HepG2 (cell line): ENCODE results near the gene COBL. TPM values are rescaled to one million over a fixed set of nuclear protein-coding genes. Genes with fewer than 3 reads are reported as not detected.
A peak's percentile ranks its signal among the peaks of the same experiment; 100 is the strongest.

Experiments
- AGO2 ChIP-seq: fragments of 200-400 bp; formaldehyde crosslinking; optimal IDR thresholded peaks from 2 replicates; pipeline ENCODE3; 2017; ENCODE audit warnings: mild to moderate bottlenecking, low read depth, low read length, moderate library complexity
- ATF7-NPFF ChIP-seq: sonication (generic); formaldehyde crosslinking; IDR thresholded peaks from 2 replicates; pipeline ENCODE4 v1.8.1; 2023; ENCODE audit warnings: mild to moderate bottlenecking, low read depth, missing genetic modification reagents, moderate library complexity
- ESRRA ChIP-seq: sonication (generic); formaldehyde crosslinking; IDR thresholded peaks from 2 replicates; pipeline ENCODE4 v1.5.1; 2020; ENCODE audit warnings: mild to moderate bottlenecking, low read depth, missing genetic modification reagents
- FOXA1 ChIP-seq, 2 experiments: fragments of 450-650 bp in 1 of 2; sonication (generic) in 1 of 2; formaldehyde crosslinking in 1 of 2; IDR thresholded peaks; 2 replicates each; pipeline versions ENCODE4 v1.4.0 to v1.6.1; 2016 to 2020; ENCODE audit warnings: missing genetic modification reagents in 1 of 2
- FOXC1 ChIP-seq: sonication (generic); formaldehyde crosslinking; IDR thresholded peaks from 2 replicates; pipeline ENCODE4 v1.8.0; 2022; ENCODE audit warnings: mild to moderate bottlenecking, missing genetic modification reagents, borderline replicate concordance
- KDM5A ChIP-seq: fragments of 200-600 bp; sonication (generic); IDR thresholded peaks from 2 replicates; pipeline ENCODE4 v1.7.0; 2018; ENCODE audit warnings: antibody characterized with exemption, mild to moderate bottlenecking, low read length, borderline replicate concordance
- MED1 ChIP-seq: sonication (generic); formaldehyde crosslinking; IDR thresholded peaks from 2 replicates; pipeline ENCODE4 v1.4.0; 2020; ENCODE audit warnings: missing genetic modification reagents
- SIN3B ChIP-seq: fragments of 150-350 bp; IDR thresholded peaks from 2 replicates; pipeline ENCODE4 v1.6.1; 2014; ENCODE audit warnings: low read length
- SYNCRIP ChIP-seq: fragments of 200-400 bp; formaldehyde crosslinking; IDR thresholded peaks from 2 replicates; pipeline ENCODE4 v1.6.1; 2018; ENCODE audit warnings: mild to moderate bottlenecking, low read depth, low read length; ENCODE audit not compliant: insufficient read depth
- ZNF143 ChIP-seq: sonication (generic); formaldehyde crosslinking; IDR thresholded peaks from 2 replicates; pipeline ENCODE4 v1.4.0; 2020; ENCODE audit warnings: missing genetic modification reagents
- ZNF160 ChIP-seq: sonication (generic); formaldehyde crosslinking; IDR thresholded peaks from 2 replicates; pipeline ENCODE4 v1.8.0; 2022; ENCODE audit warnings: mild to moderate bottlenecking, inconsistent platforms, missing genetic modification reagents
- ZNF230 ChIP-seq: sonication (generic); formaldehyde crosslinking; IDR thresholded peaks from 2 replicates; pipeline ENCODE4 v1.4.0; 2020; ENCODE audit warnings: mild to moderate bottlenecking, missing genetic modification reagents
- ZNF24 ChIP-seq: fragments of 450-650 bp; IDR thresholded peaks from 2 replicates; pipeline ENCODE4 v1.6.1; 2017; ENCODE audit warnings: antibody characterized with exemption, mild to moderate bottlenecking
- ZNF619 ChIP-seq: sonication (generic); formaldehyde crosslinking; IDR thresholded peaks from 2 replicates; pipeline ENCODE4 v1.4.0; 2020; ENCODE audit warnings: mild to moderate bottlenecking, missing genetic modification reagents
- ZNF724P ChIP-seq: sonication (generic); formaldehyde crosslinking; IDR thresholded peaks from 2 replicates; pipeline ENCODE4 v1.8.0; 2022; ENCODE audit warnings: missing genetic modification reagents, borderline replicate concordance
- ZSCAN22 ChIP-seq: sonication (generic); formaldehyde crosslinking; IDR thresholded peaks from 2 replicates; pipeline ENCODE4 v1.4.0; 2020; ENCODE audit warnings: mild to moderate bottlenecking, missing genetic modification reagents
- polyA plus RNA-seq, 8 experiments: library from polyadenylated mRNA; depleted of rRNA in 3 of 8; stranded (reverse) in 7 of 8; unstranded in 1 of 8; fragments of >200 nt; fragmentation: Illumina TruSeq in 4 of 8; extraction: Trizol in 4 of 8; gene quantifications; 2 replicates each; pipeline versions ENCODE4 v1.2.1 to v1.2.3, GENCODE V29; 2011 to 2016; ENCODE audit warnings: low read depth in 4 of 8, missing spikeins in 1 of 8, mixed read lengths in 1 of 8; ENCODE audit not compliant: insufficient read depth in 1 of 8
- total RNA-seq, 5 experiments: library from RNA; depleted of rRNA; stranded (reverse); fragments of >200 nt; fragmentation: Illumina TruSeq; extraction: Trizol; gene quantifications; 2 replicates each; pipeline ENCODE4 v1.2.3, GENCODE V29; 2016; ENCODE audit warnings: low read depth in 1 of 5
- TF ChIP-seq, protein P1 (sequence below): sonication (generic); IDR thresholded peaks from 2 replicates; pipeline ENCODE4 v1.6.1; 2016; ENCODE audit warnings: low read depth, borderline replicate concordance
- TF ChIP-seq, protein P2 (sequence below): sonication (generic); formaldehyde crosslinking; IDR thresholded peaks from 2 replicates; pipeline ENCODE4 v1.4.0; 2020; ENCODE audit warnings: missing genetic modification reagents, borderline replicate concordance
- TF ChIP-seq, protein P3 (sequence below): fragments of 450-650 bp; IDR thresholded peaks from 2 replicates; pipeline ENCODE4 v1.6.1; 2017
- TF ChIP-seq, protein P4 (sequence below): sonication (generic); formaldehyde crosslinking; IDR thresholded peaks from 2 replicates; pipeline ENCODE4 v1.4.0; 2020; ENCODE audit warnings: missing genetic modification reagents

COBL gene
- total and polyA plus RNA-seq, 2 of the 13 experiments (the other 11 are each of a cell fraction or from before 2014, with no cell fraction given): 3.8 to 4.9 TPM

DNA sequence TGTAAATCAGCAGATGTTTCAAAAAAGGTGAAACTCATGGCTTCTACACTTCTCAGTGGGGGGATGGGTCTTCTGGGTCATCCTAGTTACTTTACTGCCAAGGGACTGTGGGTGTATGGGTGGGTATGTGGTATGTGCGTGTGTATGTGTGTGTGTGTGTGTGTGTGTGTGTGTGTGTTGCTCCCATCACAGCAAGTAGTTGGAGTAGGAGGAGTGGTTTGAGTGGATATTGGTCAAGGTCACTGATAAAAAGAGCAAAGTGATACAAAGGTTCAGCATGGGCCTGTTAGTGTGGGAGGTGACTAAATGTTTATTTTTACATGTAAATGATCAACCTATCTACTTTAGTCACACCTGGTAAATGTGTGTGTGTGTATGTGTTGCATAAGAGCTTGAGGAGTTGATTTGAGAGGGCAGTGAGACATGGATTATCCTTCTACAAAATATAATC, 11.8 kb upstream of the COBL start (continued):
- TF ChIP-seq, protein P1, sequence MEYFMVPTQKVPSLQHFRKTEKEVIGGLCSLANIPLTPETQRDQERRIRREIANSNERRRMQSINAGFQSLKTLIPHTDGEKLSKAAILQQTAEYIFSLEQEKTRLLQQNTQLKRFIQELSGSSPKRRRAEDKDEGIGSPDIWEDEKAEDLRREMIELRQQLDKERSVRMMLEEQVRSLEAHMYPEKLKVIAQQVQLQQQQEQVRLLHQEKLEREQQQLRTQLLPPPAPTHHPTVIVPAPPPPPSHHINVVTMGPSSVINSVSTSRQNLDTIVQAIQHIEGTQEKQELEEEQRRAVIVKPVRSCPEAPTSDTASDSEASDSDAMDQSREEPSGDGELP: no peak
- TF ChIP-seq, protein P2, sequence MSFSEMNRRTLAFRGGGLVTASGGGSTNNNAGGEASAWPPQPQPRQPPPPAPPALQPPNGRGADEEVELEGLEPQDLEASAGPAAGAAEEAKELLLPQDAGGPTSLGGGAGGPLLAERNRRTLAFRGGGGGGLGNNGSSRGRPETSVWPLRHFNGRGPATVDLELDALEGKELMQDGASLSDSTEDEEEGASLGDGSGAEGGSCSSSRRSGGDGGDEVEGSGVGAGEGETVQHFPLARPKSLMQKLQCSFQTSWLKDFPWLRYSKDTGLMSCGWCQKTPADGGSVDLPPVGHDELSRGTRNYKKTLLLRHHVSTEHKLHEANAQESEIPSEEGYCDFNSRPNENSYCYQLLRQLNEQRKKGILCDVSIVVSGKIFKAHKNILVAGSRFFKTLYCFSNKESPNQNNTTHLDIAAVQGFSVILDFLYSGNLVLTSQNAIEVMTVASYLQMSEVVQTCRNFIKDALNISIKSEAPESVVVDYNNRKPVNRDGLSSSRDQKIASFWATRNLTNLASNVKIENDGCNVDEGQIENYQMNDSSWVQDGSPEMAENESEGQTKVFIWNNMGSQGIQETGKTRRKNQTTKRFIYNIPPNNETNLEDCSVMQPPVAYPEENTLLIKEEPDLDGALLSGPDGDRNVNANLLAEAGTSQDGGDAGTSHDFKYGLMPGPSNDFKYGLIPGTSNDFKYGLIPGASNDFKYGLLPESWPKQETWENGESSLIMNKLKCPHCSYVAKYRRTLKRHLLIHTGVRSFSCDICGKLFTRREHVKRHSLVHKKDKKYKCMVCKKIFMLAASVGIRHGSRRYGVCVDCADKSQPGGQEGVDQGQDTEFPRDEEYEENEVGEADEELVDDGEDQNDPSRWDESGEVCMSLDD: no peak
- TF ChIP-seq, protein P3, sequence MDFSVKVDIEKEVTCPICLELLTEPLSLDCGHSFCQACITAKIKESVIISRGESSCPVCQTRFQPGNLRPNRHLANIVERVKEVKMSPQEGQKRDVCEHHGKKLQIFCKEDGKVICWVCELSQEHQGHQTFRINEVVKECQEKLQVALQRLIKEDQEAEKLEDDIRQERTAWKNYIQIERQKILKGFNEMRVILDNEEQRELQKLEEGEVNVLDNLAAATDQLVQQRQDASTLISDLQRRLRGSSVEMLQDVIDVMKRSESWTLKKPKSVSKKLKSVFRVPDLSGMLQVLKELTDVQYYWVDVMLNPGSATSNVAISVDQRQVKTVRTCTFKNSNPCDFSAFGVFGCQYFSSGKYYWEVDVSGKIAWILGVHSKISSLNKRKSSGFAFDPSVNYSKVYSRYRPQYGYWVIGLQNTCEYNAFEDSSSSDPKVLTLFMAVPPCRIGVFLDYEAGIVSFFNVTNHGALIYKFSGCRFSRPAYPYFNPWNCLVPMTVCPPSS: no peak
- TF ChIP-seq ZNF619 (CRISPR knock-in tag) (no peak), ATF7-NPFF (CRISPR knock-in tag) (no peak), SIN3B (no peak), AGO2 (no peak), FOXC1 (CRISPR knock-in tag) (0 out of 2 replicates have a peak, but pooled peaks have one; percentile 28), KDM5A (no peak), MED1 (CRISPR knock-in tag) (peak; percentile 55; the same call in 1 of the 2 replicates), ZNF24 (no peak), SYNCRIP (no peak), ZNF160 (CRISPR knock-in tag) (no peak), ZSCAN22 (no peak), ESRRA (CRISPR knock-in tag) (peak; percentile 87; the same call in 1 of the 2 replicates), FOXA1 (IDR thresholded peaks at IDR 0.05) (0 out of 2 replicates have a peak, but pooled peaks have one; percentile 17), FOXA1 (CRISPR knock-in tag; IDR thresholded peaks at IDR 0.05) (no peak), ZNF143 (CRISPR knock-in tag) (no peak), ZNF230 (CRISPR knock-in tag) (no peak), ZNF724P (CRISPR knock-in tag) (no peak)
- TF ChIP-seq, protein P4, sequence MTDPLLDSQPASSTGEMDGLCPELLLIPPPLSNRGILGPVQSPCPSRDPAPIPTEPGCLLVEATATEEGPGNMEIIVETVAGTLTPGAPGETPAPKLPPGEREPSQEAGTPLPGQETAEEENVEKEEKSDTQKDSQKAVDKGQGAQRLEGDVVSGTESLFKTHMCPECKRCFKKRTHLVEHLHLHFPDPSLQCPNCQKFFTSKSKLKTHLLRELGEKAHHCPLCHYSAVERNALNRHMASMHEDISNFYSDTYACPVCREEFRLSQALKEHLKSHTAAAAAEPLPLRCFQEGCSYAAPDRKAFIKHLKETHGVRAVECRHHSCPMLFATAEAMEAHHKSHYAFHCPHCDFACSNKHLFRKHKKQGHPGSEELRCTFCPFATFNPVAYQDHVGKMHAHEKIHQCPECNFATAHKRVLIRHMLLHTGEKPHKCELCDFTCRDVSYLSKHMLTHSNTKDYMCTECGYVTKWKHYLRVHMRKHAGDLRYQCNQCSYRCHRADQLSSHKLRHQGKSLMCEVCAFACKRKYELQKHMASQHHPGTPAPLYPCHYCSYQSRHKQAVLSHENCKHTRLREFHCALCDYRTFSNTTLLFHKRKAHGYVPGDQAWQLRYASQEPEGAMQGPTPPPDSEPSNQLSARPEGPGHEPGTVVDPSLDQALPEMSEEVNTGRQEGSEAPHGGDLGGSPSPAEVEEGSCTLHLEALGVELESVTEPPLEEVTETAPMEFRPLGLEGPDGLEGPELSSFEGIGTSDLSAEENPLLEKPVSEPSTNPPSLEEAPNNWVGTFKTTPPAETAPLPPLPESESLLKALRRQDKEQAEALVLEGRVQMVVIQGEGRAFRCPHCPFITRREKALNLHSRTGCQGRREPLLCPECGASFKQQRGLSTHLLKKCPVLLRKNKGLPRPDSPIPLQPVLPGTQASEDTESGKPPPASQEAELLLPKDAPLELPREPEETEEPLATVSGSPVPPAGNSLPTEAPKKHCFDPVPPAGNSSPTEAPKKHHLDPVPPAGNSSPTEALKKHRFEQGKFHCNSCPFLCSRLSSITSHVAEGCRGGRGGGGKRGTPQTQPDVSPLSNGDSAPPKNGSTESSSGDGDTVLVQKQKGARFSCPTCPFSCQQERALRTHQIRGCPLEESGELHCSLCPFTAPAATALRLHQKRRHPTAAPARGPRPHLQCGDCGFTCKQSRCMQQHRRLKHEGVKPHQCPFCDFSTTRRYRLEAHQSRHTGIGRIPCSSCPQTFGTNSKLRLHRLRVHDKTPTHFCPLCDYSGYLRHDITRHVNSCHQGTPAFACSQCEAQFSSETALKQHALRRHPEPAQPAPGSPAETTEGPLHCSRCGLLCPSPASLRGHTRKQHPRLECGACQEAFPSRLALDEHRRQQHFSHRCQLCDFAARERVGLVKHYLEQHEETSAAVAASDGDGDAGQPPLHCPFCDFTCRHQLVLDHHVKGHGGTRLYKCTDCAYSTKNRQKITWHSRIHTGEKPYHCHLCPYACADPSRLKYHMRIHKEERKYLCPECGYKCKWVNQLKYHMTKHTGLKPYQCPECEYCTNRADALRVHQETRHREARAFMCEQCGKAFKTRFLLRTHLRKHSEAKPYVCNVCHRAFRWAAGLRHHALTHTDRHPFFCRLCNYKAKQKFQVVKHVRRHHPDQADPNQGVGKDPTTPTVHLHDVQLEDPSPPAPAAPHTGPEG (CRISPR knock-in tag): no peak
